Measurements from ENCODE around the gene PI4KA.

PI4KA gene

GRCh38 chr22:20792221-20792965 lies 66.2 kb downstream of the PI4KA start:
- no peak for TF ChIP-seq CTCF (IDR thresholded peaks at IDR 0.05; ENCODE audit: low read depth, low read length, missing control alignments)
- DNase-seq (ENCODE audit: low read depth) = no peak
- H3K4me3 ChIP-seq (ENCODE audit: low read depth, low read length) = no peak overlapping the region
- in situ Hi-C loops (cut with HindIII; ENCODE audit: low sequenced_read_pairs) = no loop called here

GRCh38 chr22:20788627-20789344 lies 69.8 kb downstream of the PI4KA start:
- in situ Hi-C loops (cut with HindIII; ENCODE audit: low sequenced_read_pairs) = no loop called here
- TF ChIP-seq CTCF (IDR thresholded peaks at IDR 0.05; ENCODE audit: low read depth, low read length, missing control alignments) = no peak
- H3K4me3 ChIP-seq (ENCODE audit: low read depth, low read length) = no peak overlapping the region
- DNase-seq (ENCODE audit: low read depth) = no peak

GRCh38 chr22:20787746-20788626 lies 70.6 kb downstream of the PI4KA start:
- DNase-seq (ENCODE audit: low read depth) = no peak
- no peak for TF ChIP-seq CTCF (IDR thresholded peaks at IDR 0.05; ENCODE audit: low read depth, low read length, missing control alignments)
- no peak overlapping the region for H3K4me3 ChIP-seq (ENCODE audit: low read depth, low read length)
- in situ Hi-C loops (cut with HindIII; ENCODE audit: low sequenced_read_pairs) = no loop called here

GRCh38 chr22:20787223-20787622 lies 71.4 kb downstream of the PI4KA start:
- DNase-seq (ENCODE audit: low read depth) = no peak
- in situ Hi-C loops (cut with HindIII; ENCODE audit: low sequenced_read_pairs) = no loop called here
- H3K4me3 ChIP-seq (ENCODE audit: low read depth, low read length) = no peak overlapping the region
- TF ChIP-seq CTCF (IDR thresholded peaks at IDR 0.05; ENCODE audit: low read depth, low read length, missing control alignments) = no peak

- no peak overlapping the region for H3K4me3 ChIP-seq (ENCODE audit: low read depth, low read length)
- no peak for TF ChIP-seq CTCF (IDR thresholded peaks at IDR 0.05; ENCODE audit: low read depth, low read length, missing control alignments)
- DNase-seq (ENCODE audit: low read depth) = no peak
- in situ Hi-C loops (cut with HindIII; ENCODE audit: low sequenced_read_pairs) = no loop called here
These were observed 72.1 kb downstream of the PI4KA start for GRCh38 chr22:20786536-20786979.

GRCh38 chr22:20786048-20786447 lies 72.6 kb downstream of the PI4KA start:
- DNase-seq (ENCODE audit: low read depth) = no peak
- in situ Hi-C loops (cut with HindIII; ENCODE audit: low sequenced_read_pairs) = no loop called here
- no peak for TF ChIP-seq CTCF (IDR thresholded peaks at IDR 0.05; ENCODE audit: low read depth, low read length, missing control alignments)
- H3K4me3 ChIP-seq (ENCODE audit: low read depth, low read length) = no peak overlapping the region
